Upper lobe of left lung (tissue), 6 donors: ENCODE measurements around the gene ELOVL6. TPM values are rescaled to one million over a fixed set of nuclear protein-coding genes. Genes with fewer than 3 reads are reported as not detected.
A peak's percentile ranks its signal among the peaks of the same experiment; 100 is the strongest.

ENCODE experiments used
- ATAC-seq, 2 donors: fragments of 200-7000 bp; cut with Tn5 transposase; one replicate each; pipeline ENCODE4 v1.9.1; 2022; ENCODE audit warnings: mild to moderate bottlenecking in 2 of 2, moderate library complexity in 2 of 2; ENCODE audit not compliant: low FRiP score in 2 of 2
- DNase-seq, 2 donors: peaks; one replicate each; pipeline ENCODE4 v3.0.0-alpha.2; 2019 to 2020
- H3K27ac ChIP-seq, 4 donors: fragments of 200-600 bp; sonication (generic); one replicate each; pipeline ENCODE4 v1.5.1; 2016 to 2019
- H3K27me3 ChIP-seq, 4 donors: fragments of 200-600 bp; sonication (generic); one replicate each; pipeline ENCODE4 v1.5.1; 2017 to 2019
- H3K36me3 ChIP-seq, 4 donors: fragments of 200-600 bp; sonication (generic); one replicate each; pipeline ENCODE4 v1.5.1; 2016 to 2019
- H3K4me1 ChIP-seq, 4 donors: fragments of 200-600 bp; sonication (generic); one replicate each; pipeline ENCODE4 v1.5.1; 2018 to 2019
- H3K4me3 ChIP-seq, 4 donors: fragments of 200-600 bp; sonication (generic); one replicate each; pipeline ENCODE4 v1.5.1; 2017 to 2019; ENCODE audit warnings: mild to moderate bottlenecking in 2 of 4, moderate library complexity in 1 of 4
- H3K9me3 ChIP-seq, 4 donors: fragments of 200-600 bp; sonication (generic); one replicate each; pipeline ENCODE4 v1.5.1; 2018 to 2019
- CTCF ChIP-seq, 6 experiments: fragments of 450-650 bp in 4 of 6; fragments of 200-600 bp in 2 of 6; sonication (generic) in 2 of 6; IDR thresholded peaks; one replicate each; pipeline ENCODE4 v1.5.1; 2016 to 2019; ENCODE audit warnings: antibody characterized with exemption in 6 of 6
- EP300 ChIP-seq, 4 donors: sonication (generic); formaldehyde crosslinking; IDR thresholded peaks; one replicate each; pipeline ENCODE4 v1.5.1; 2017; ENCODE audit warnings: antibody characterized with exemption in 4 of 4, control low read depth in 2 of 4
- POLR2A ChIP-seq, 4 donors: fragments of 450-650 bp; IDR thresholded peaks; one replicate each; pipeline ENCODE4 v1.5.1; 2016 to 2017; ENCODE audit warnings: antibody characterized with exemption in 4 of 4, mild to moderate bottlenecking in 2 of 4
- POLR2AphosphoS5 ChIP-seq, 2 donors: sonication (generic); formaldehyde crosslinking; IDR thresholded peaks; one replicate each; pipeline ENCODE4 v1.5.1; 2017; ENCODE audit warnings: antibody characterized with exemption in 2 of 2
- WGBS, 2 donors: methylation state at CpG; one replicate each; pipeline ENCODE4 v1.1.5; 2017 to 2018; 5-methylcytosine and 5-hydroxymethylcytosine counted together
- total RNA-seq, 6 donors: library from RNA; depleted of rRNA in 4 of 6; stranded (reverse); fragments of >200 nt in 4 of 6; gene quantifications; one replicate each; pipeline versions ENCODE4 v1.1.0 to v1.2.1, GENCODE V29; 2016 to 2021
- donor health status: DM: no; HTN: no; CAD: no; lungs with moderate emphysema.
- donor health status: DM: no; HTN: yes; CAD: no; lungs with severe emphysema.

Gene ELOVL6
- total RNA-seq, 6 donors from 2014 or later = 2.1 to 10.2 (median 4.3) TPM

GRCh38 chr4:110064295-110064694 lies 134.1 kb downstream of the ELOVL6 start:
- Histone ChIP-seq H3K4me3 (no peak overlapping the region), H3K36me3 (no peaks in the 10 kb centered on the region), H3K27me3 (no peaks in the 10 kb centered on the region), H3K9me3 (no peaks in the 10 kb centered on the region), H3K27ac (no peak overlapping the region), H3K4me1 (peaks cover 0 to 10% (median 5%) of the 10 kb centered on the region in 4 donors)
- ATAC-seq = no peak
- DNase-seq = no peak
- 78 to 88% methylated on average over 1 of the region's 1 CpG for whole genome bisulfite sequencing, 2 donors
- TF ChIP-seq CTCF (IDR thresholded peaks at IDR 0.05) (no peak), EP300 (IDR thresholded peaks at IDR 0.05) (no peak), POLR2AphosphoS5 (IDR thresholded peaks at IDR 0.05) (no peak), POLR2A (IDR thresholded peaks at IDR 0.05) (no peak)

DNA sequence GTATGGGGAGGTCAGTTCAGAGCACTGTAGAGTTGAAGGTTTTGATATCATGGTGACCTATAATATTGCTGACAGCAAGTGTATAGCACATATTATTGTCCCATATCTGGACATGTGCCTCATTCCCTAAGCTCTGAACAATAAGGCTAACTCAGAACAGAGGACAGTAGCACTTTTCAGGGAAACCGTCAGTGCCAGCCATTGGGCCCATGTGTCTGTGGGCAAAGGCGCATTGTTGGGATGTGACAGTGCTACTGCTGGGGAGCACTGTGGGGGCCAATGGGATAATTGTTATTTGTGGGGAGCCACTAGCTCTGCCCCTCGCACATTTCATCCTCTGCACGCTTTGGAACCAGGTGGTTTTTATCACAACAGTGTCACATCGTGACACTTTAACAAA lies 136.2 kb downstream of the ELOVL6 start:
- ATAC-seq (no peak), DNase-seq (no peak)
- no peak overlapping the region for H3K27ac ChIP-seq
- no peaks in the 10 kb centered on the region for H3K27me3 ChIP-seq
- peaks cover 0 to 10% (median 5%) of the 10 kb centered on the region in 4 donors for H3K4me1 ChIP-seq
- no peak for TF ChIP-seq POLR2A (IDR thresholded peaks at IDR 0.05)
- TF ChIP-seq POLR2AphosphoS5 (IDR thresholded peaks at IDR 0.05) = no peak
- no peak for TF ChIP-seq EP300 (IDR thresholded peaks at IDR 0.05)
- TF ChIP-seq CTCF (IDR thresholded peaks at IDR 0.05) = no peak
- H3K4me3 ChIP-seq = no peak overlapping the region
- H3K36me3 ChIP-seq = no peaks in the 10 kb centered on the region
- WGBS, 2 donors = 66 to 92% methylated on average over 4 to 5 of the region's 5 CpGs
- H3K9me3 ChIP-seq = no peaks in the 10 kb centered on the region

DNA sequence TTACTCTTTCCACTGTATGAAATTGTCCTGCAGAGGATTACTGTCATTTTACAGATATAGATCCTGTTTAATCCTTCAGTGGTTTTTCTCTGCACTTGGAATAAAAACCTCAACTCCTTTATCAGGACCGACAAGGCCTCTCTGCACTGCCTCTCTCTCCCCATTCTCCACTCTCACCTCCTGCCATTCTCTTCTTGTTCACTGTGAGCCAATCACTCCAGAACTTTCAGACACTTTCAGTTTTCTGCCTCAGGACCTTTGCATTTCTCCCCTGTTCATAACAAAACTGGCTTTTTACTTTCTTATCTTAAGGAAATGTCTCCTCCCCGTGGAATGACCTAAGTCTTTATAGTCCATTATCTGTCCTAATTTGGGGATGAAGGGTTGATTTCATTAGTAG lies 137.3 kb downstream of the ELOVL6 start:
- H3K4me1 ChIP-seq = peaks cover 0 to 10% (median 5%) of the 10 kb centered on the region in 4 donors
- WGBS, 2 donors = 80 to 85% methylated on average over 2 of the region's 2 CpGs
- no peaks in the 10 kb centered on the region for H3K9me3 ChIP-seq
- DNase-seq (no peak), ATAC-seq (no peak)
- no peak overlapping the region for H3K4me3 ChIP-seq
- TF ChIP-seq POLR2AphosphoS5 (IDR thresholded peaks at IDR 0.05) = no peak
- TF ChIP-seq CTCF (IDR thresholded peaks at IDR 0.05) = no peak
- TF ChIP-seq EP300 (IDR thresholded peaks at IDR 0.05) = no peak
- no peak for TF ChIP-seq POLR2A (IDR thresholded peaks at IDR 0.05)
- H3K27me3 ChIP-seq = no peaks in the 10 kb centered on the region
- H3K27ac ChIP-seq = no peak overlapping the region
- H3K36me3 ChIP-seq = no peaks in the 10 kb centered on the region

- ATAC-seq (no peak), DNase-seq (no peak)
- Histone ChIP-seq H3K9me3 (no peaks in the 10 kb centered on the region), H3K27me3 (no peaks in the 10 kb centered on the region), H3K4me1 (peaks cover 0 to 10% (median 5%) of the 10 kb centered on the region in 4 donors), H3K4me3 (no peak overlapping the region), H3K36me3 (no peaks in the 10 kb centered on the region), H3K27ac (peak overlapping the region in 1 of 4 donors; percentile 21)
- TF ChIP-seq EP300 (IDR thresholded peaks at IDR 0.05) (no peak), CTCF (IDR thresholded peaks at IDR 0.05) (no peak), POLR2A (IDR thresholded peaks at IDR 0.05) (no peak), POLR2AphosphoS5 (IDR thresholded peaks at IDR 0.05) (no peak)
- 69 to 79% methylated on average over 3 of the region's 3 CpGs for WGBS, 2 donors
These were observed 138.7 kb downstream of the ELOVL6 start for GRCh38 chr4:110059556-110060191.

DNA sequence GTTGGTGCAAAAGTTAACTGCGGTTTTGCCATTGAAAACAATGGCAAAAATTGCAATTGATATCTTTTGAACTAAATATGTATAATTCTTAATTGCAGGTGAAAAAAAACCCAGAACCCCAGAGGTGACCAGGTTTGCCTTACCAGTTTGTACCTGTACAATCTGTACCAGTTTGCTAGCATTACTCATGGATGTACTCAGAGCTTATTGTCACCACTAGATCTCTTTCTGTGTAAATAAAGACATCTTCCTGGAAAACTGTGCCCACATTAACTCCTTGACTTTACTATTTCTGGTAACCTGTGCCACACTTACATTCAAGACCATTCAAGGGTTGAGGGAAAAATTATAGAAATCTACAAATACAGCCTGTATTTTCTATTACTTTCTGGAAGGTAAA lies 139.7 kb downstream of the ELOVL6 start:
- no peaks in the 10 kb centered on the region for H3K27me3 ChIP-seq
- ATAC-seq (no peak), DNase-seq (no peak)
- no peak overlapping the region for H3K27ac ChIP-seq
- H3K4me3 ChIP-seq = no peak overlapping the region
- WGBS, 2 donors = 93 to 95% methylated on average over 1 of the region's 1 CpG
- H3K36me3 ChIP-seq = no peaks in the 10 kb centered on the region
- no peaks in the 10 kb centered on the region for H3K9me3 ChIP-seq
- no peak for TF ChIP-seq CTCF (IDR thresholded peaks at IDR 0.05)
- TF ChIP-seq EP300 (IDR thresholded peaks at IDR 0.05) = peak in 1 of 4 donors; percentile 78
- no peak for TF ChIP-seq POLR2AphosphoS5 (IDR thresholded peaks at IDR 0.05)
- TF ChIP-seq POLR2A (IDR thresholded peaks at IDR 0.05) = no peak
- H3K4me1 ChIP-seq = peaks cover 0 to 10% (median 5%) of the 10 kb centered on the region in 4 donors
